DMS53 treated with DMSO at 0.1 percent for 48 hours (cell line): ENCODE data around the gene CCDC201.

Source experiments
- DNase-seq: peaks from one replicate; lab custom pipeline; 2025; ENCODE audit not compliant: unreplicated experiment; lab: John Stamatoyannopoulos, UW

Gene CCDC201, protein sequence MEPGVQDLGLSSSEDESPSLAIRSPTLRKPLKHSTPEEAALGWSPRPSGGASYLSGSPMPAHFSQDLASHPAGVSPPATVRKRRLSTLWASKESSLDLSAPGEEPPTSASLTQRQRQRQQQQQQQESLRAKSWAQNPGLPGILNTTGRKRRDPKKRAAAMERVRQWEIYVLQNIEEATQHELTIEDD

DNA sequence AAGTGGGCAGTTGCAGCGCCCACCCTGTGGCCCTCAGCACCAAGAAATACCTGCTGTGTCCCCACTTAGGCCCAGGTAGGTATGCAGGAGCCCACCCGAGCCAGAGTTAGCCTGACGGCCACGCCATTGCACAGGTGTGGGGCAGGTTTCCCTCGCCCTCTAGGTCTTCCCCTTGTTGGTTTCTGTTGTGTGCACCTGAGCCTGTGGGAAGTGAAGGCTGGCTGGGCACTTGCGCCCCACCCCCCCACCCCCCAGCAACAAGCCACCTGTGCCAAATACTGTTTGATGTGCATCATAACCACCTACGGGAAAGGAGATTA lies at the start of gene CCDC201:
TSS of gene CCDC201 (minus strand) at position 48 of the 320 bp plus-strand sequence. CDS start 75 bp downstream, outside the sequence.
- DNase-seq: no peak

DNA sequence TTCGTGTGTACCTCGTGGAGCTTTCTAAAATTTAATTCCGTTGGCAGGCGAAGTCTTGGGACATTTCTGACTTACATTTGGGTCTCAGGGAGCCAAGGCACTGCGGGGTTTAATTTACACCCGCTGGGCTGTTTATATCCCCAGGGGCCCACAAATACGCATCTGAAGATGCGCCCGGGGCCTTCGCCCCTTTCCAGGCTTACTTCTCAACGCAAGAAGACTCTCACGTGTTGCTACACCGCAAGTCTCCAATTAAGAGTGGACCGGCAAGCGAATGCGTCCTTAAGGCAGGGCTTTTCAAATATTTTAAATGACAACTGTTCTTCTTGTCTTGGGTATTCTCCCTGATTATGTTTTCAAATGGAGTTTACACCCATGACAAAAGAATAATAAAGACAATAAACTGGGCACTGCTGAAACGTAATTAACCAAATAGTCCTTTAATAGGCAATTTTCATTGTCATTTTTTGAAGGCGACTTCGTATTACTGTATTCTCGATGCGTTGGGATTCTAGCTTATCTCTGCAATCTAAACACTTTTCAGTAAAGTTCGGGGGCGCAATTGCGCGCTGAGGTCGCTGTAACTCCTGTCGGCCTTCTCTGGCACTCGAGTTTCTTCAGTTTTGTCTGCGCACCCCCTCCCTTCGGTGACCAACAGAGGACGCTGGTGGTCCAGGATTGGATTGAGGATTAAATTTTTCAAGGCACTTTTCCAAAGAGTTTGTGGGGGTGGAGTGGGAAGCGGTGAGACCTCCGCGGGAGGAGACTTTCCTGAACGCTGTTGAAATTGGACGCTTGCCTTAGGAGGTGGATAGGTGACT lies 49.0 kb upstream of the CCDC201 start:
- peak; percentile 59 for DNase-seq

DNA sequence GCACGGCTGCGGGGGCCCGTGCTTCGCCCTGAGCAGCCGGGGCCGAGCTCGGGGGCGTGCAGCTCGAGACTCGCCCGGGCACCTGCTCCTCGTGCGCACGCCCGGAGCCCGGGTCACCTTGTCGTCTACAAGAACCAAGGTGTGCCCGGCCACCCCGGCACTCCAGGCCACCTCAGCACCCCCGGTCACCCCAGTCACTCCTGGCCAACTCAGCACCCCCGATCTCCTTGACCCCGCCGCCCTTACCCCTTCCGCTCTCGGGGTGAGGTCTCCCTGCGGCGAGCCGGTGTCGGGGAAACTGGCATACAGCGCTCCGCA lies 48.5 kb upstream of the CCDC201 start:
- DNase-seq: peak; percentile 35

DNA sequence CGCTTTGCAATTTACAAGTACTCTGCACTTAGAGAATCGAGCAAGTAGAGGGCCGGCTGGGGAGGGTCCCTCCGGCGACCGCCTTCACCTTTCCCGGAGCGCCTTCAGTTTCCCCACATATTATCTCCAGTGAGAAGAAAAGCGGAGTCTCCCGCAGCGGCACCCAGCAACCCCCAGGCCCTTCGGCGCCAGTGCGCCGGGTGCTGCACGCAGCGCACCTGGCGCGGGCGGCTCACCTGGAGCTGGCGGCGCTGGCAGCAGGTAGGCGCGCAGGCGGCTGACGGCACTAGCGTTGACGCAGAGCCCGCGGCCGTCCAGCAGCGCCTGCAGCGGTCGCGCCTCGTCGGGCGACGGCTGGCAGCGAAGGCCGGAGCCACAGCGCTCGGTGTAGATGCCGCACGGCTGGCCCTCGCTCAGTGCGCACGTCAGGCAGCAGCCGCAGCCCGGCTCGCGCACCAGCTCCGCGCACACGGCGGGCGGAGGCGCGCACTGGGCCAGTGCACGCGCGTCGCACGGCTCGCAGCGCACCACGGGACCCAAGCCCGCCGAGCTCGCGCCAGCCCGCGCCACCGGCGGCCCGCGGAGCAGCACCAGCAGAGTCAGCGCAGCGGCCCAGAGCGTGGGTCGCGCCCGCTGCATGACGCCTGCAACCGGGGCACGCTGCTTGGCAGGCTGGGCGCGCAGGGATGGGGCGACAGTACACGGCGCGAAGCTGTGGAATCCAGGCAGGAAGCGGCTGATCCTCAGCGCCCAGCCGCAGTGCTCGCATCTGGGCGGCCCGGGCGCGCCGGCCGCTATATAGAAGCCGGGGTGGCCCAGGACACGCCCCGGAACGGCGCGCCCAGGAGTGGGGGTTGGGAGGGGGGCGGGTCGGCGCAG lies 47.9 kb upstream of the CCDC201 start, which contains the start of gene IGFBP3:
TSS of gene IGFBP3 (minus strand) at position 771 of the 879 bp plus-strand sequence. CDS start at position 639, 132 bp downstream.
- peak; percentile 53 for DNase-seq

DNA sequence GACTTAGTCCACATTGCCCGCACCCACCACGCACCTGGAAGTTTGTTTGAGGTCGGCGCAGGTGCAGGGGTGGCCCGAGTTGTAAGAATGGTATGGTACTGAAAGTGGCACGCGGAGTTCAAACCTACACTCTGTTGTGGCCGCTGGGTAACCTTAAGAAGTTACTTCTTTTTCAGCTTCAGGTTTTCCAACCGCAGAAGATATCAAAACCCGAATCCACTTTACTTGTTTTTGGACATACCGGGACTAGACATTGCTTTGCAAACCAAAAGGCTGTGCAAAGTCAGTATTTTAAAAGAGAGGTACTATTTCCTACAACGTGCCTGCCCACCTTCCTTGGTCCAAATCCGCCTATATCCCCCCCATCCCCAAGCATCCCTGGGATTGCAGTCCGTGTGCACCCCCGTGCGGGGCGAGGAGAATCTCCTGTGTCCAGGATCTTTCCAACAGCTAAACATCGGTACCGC lies 47.1 kb upstream of the CCDC201 start:
- no peak for DNase-seq

DNA sequence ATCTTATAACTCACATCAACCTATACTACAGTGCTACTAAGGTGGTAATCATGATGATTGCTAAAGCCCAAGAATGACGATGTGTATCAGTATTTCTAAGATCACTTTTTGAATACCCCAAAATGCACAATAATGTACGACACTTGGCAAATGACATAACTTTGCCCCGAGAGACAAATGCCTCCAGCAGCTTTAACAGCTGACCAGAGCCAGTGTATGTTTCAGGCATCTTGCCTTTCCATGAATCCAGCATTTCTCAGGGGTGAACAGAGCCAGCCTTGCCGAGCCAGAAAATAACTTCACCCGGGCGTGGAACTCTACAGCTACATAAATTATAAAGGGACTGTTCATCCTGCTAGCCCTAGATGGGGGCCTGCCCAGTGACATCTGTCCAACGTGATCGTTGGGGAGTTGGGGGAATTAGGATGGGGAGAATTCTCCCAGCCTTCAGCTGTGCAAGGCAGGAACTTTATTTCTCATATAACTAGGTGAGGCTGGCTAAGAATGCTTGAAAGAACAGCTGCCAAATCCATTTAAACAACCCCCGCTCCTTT lies 46.4 kb upstream of the CCDC201 start:
- DNase-seq: no peak

DNA sequence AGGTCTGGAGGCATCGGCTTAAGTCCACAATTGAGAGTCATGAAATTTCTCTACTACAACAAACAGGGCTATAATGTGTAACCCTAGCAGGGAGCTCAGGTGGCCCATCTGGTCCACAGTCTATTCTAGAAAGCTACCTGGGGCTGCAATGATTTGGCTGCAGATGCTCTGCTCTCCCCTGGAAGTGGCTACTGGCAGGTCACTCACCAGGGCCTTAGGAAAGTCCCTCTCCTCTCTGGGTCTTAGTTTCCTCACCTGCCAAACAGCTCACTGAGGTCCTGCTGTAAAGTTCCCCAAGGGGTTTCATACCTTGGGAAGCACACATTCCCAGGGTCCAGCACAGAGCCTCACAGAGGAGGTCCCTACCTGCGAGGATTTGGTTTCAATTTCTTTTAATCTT lies 45.7 kb upstream of the CCDC201 start:
- DNase-seq: no peak

DNA sequence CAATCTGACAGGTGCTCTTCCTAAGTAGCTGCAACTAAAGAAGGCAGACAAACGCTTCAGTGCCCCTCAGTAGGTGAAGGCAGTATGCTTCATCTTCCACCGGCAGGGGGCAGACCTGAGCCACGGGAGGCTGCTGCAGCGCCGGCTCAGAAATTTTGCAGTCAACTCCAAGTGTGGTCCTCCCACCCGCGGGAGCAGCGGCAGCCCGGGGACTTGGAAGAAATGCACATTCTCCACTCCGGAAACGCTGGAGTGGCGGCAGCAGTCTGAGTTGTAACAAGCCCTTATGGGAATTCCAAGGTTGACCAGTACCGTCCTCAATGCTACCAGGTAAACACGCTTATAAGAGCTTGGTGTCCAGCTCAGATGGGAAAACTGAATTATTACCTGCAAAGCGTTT lies 44.8 kb upstream of the CCDC201 start:
- DNase-seq: peak; percentile 58

DNA sequence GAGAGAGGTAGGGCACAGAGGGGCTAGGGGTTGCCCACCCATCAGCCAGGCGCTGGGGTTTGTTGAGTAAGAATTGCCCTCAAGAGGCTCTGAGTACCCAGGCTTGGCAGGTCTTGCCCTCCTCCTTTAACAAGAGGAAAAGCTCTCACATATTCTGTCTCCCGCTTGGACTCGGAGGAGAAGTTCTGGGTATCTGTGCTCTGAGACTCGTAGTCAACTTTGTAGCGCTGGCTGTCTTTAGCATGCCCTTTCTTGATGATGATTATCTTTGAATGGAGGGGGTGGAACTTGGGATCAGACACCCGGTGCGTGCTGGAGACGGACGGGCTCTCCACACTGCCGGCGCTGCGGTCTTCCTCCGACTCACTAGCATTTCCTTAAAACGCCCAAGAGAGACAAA lies 44.2 kb upstream of the CCDC201 start:
- no peak for DNase-seq

DNA sequence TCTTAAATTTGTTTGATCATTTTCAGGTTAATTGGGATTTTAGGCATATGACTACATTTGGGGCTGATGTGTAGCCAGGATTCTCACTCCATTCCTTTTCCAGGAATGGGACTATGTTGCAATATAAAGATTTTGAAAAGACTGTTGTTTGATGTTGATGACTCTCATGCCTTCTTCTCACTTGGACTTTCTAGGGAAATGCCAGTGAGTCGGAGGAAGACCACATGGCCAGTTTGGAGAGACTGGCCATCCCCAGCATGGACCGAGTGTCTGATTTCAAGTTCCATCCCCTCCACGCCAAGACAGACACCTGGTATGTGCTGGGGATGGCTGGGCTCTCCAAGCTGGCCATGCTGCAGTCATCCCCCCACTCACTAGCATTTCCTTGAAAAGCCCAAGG lies 42.7 kb upstream of the CCDC201 start:
- DNase-seq: no peak

DNA sequence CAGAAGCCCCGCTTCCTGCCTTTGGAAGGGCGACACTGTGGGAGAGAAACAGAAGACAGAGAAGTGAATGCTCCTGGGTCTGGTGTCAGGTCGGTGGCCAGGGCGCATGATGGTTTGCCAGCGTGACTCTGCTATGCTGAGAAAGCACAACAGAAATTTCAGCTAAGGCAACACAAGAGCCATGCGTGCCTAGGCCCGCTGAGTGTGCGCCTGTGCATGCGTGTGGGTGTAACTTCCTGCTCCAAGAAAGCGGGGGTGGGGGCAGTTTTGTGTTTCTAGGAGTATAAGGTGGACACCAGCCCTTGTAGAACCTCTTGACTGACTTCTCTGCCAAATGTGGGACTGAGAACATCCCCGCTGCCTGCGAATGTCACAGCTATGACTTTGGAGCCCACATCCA lies 42.0 kb upstream of the CCDC201 start:
- no peak for DNase-seq

DNA sequence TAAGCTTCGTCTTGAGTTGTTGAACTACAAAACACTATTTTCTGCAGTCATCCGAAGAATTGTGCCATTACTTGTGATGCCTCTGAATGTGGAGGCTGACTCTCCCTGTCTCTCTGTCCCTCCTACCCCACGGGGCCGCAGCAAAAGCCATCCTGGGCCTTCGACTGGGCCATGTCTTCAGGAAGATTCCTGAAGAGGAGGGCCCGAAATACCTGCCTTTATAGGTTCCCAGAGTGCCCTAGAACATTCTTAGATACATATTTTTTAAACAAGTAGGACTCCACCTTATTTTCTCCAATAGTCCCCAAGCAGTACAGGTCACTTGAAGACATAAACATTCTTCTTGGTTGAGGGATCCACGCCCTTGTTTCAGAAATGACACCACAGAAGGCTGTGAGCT lies 40.1 kb upstream of the CCDC201 start:
- DNase-seq: no peak

DNA sequence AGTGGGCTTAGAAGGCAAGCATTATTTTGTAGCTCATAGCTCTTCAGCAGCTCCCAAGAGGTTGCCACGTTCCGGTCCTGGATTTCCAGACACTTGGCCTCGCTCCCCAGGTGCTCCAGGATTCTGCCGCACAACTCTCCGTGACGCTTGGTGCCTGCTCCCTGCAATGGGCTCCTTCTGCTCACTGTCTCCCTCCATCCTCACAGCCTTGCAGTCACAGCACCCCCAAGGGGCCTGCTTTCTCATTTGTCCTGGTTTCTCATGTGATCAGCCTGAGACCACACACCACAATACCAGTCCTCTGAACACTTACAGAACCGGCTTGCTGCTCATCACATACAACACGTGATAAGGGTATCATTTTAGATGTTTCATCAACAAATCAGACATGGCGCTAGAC lies 38.4 kb upstream of the CCDC201 start:
- no peak for DNase-seq

DNA sequence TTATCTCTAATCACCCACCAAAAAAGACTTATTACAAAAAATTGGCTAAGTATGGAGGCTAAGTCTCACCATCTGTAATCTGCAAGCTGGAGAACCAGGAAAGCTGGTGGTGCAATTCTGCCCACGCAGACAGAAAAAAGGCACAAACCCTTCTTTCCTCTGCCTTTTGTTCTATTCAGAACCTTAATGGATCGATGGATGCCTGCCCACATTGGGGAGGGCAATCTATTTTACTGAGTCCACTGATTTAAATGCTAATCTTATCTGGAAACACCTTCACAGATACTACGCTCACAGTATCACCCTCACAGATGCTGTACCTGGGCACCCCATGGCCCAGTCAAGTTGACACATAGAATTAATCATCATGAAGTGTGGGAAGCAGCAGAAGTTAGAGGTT lies 38.0 kb upstream of the CCDC201 start:
- DNase-seq: no peak

DNA sequence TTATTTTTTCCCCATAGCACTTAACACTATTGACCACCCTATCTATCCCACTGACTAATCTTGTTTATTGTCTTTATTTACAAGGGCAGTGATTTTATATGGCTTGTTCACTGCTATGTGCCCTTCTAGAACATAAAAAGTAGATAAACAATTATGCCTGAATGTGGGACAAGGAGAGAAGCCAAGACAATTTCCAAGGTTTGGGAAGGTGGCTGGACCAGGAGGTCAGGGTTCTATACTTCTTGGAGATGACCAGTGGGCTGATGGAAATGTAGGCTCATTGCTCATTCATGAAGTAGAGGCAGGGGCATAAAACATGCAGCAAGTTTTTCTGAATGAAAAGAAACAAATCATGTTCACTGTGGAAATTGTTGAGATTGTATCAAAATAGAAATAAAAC lies 36.7 kb upstream of the CCDC201 start:
- DNase-seq: no peak

DNA sequence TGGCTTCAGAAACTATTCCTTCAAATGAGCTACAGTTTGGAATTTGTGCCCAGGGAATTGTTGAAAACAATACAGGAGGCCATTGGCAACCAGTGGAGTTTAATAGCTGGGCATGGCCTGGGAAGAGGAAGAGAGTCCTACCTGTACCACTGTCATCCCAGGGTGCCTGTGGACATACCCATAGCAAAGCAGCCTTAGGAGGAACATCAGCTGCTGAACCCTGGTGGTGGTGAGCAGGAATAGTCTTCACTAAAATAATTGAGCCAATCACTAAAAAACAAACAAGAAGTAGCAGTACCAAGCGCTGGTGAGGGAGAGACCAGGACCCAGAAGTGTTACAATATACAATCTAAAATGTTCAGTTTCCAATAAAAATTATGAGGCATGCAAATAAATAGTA lies 29.9 kb upstream of the CCDC201 start:
- no peak for DNase-seq

DNA sequence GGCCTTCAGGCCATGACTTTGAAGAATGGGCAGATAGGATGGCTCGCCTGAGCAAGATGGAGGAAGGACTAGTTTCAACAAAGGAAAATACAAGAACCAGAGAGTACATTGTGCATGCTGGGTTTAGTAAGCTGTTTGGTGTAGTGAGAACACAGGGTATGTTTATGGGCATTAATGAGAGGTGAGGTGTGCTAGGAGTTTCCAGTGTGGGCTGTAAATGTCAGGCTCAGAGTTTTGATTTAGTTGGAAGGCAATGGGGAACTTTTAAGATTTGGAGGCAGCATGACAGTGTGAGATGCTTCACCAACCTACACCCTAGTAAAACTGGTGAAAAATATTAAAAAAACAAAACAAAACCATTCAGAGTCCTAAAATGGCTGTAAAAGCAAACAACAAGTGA lies 28.7 kb upstream of the CCDC201 start:
- no peak for DNase-seq

DNA sequence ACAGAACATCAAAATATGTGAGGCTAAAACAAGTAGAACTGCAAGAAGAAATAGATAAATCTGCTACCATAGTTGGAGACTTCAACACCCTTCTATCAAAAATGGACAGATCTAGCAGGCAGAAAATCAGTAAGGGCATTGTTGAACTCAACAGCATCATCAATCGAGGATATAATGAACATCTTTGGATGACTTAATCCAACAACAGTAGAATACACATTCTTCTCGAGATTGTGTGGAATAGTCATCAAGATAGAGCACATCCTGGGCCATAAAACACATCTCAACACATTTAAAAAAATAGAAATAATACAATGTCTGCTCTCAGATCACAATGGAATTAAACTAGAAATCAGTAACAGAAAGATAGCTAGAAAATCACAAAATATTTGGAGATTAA lies 25.3 kb upstream of the CCDC201 start:
- no peak for DNase-seq

DNA sequence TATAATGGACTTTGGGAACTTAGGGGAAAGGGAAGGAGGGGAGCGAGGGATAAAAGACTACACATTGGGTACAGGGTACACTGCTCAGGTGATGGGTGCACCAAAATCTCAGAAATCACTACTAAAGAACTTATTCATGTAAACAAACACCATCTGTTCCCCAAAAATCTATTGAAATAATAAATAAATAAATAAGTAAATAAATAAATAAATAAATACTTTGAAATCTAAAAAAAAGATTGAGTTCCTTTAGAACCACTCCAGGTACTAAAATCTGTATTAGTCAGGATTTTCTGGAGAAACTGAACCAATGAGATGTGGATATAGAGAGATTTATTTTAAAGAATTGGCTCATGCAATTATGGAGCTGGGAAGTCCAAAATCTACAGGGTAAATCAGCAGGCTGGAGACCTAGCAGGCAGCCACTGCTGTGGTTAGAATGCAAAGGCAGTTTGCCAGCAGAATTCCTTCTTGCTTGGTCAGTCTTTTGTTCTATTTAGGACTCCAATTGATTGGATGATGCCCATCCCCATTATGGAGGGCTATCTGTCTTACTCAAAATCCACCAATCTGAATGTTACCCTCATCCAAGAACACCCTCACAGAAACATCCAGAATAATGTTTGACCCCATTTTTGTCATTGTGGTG lies 24.3 kb upstream of the CCDC201 start:
- no peak for DNase-seq

DNA sequence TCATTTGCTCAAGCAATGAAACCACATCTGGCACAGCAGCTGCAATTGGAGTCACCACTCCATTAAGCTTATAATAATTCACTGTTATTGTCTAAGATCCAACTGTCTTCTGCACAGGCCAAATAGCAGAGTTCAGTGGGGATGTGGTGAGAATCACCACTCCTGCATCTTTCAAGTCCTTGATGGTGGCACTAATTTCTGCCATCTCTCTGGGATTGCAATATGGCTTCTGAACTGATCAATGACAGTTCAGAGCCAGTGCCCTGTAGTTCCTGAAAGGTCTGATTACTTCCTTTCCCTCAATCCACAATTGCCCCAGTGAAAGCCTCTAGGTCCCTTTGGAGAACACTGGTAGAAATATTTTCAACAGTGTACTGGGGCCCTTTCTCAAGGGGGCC lies 21.8 kb upstream of the CCDC201 start:
- no peak for DNase-seq
